Activated CD4-positive, CD25-positive, alpha-beta regulatory T cell treated with anti-CD3 and anti-CD28 coated beads, Interleukin-2, amount 50 U/mL, for 16 hours (primary cell): Measurements from ENCODE around the gene FGFR2.

Experiments used
- DNase-seq: peaks from one replicate; pipeline ENCODE4 v3.0.0-alpha.2; 2020; ENCODE audit warnings: low read depth, low spot score

FGFR2 gene

GRCh38 chr10:121598263-121599249, at the start of gene FGFR2:
Gene FGFR2 (minus strand): TSS chr10:121598444. CDS start chr10:121593817, 4,627 bp downstream.
- no peak for DNase-seq

- DNase-seq, result no peak
These were observed 49.2 kb upstream of the FGFR2 start for GRCh38 chr10:121647401-121647800.

- DNase-seq, result no peak
These were observed 47.5 kb upstream of the FGFR2 start for GRCh38 chr10:121645696-121646095.

- DNase-seq, result no peak
These were observed 46.3 kb upstream of the FGFR2 start for GRCh38 chr10:121644501-121644900.

GRCh38 chr10:121640266-121640665, 42.0 kb upstream of the FGFR2 start:
- DNase-seq, result no peak

- no peak for DNase-seq
These were observed 41.2 kb upstream of the FGFR2 start for GRCh38 chr10:121639416-121639815.

GRCh38 chr10:121637437-121637836, 39.2 kb upstream of the FGFR2 start:
- no peak for DNase-seq

GRCh38 chr10:121633056-121633455, 34.8 kb upstream of the FGFR2 start:
- no peak for DNase-seq

- no peak for DNase-seq
These were observed 33.3 kb upstream of the FGFR2 start for GRCh38 chr10:121631365-121632029.

GRCh38 chr10:121628859-121629258, 30.6 kb upstream of the FGFR2 start:
- no peak for DNase-seq

- no peak for DNase-seq
These were observed 29.8 kb upstream of the FGFR2 start for GRCh38 chr10:121627876-121628581.

GRCh38 chr10:121624836-121625486, 26.7 kb upstream of the FGFR2 start:
- no peak for DNase-seq

GRCh38 chr10:121618906-121619305, 20.7 kb upstream of the FGFR2 start:
- no peak for DNase-seq

GRCh38 chr10:121617176-121617575, 18.9 kb upstream of the FGFR2 start:
- DNase-seq, result no peak

- no peak for DNase-seq
These were observed 18.0 kb upstream of the FGFR2 start for GRCh38 chr10:121616291-121616690.

- no peak for DNase-seq
These were observed 17.6 kb upstream of the FGFR2 start for GRCh38 chr10:121615836-121616235.

- DNase-seq, result no peak
These were observed 17.2 kb upstream of the FGFR2 start for GRCh38 chr10:121615435-121615793.

- no peak for DNase-seq
These were observed 16.6 kb upstream of the FGFR2 start for GRCh38 chr10:121614613-121615434.

- no peak for DNase-seq
These were observed 15.2 kb upstream of the FGFR2 start for GRCh38 chr10:121613456-121613855.

- DNase-seq, result no peak
These were observed 13.3 kb upstream of the FGFR2 start for GRCh38 chr10:121611393-121612159.
